ENCODE measurements around the gene GUCY1A1. TPM values are rescaled to one million over a fixed set of nuclear protein-coding genes. Genes with fewer than 3 reads are reported as not detected.

GUCY1A1 gene
- total RNA-seq, 1 experiment from 2014 or later, result 0.17 TPM

GRCh38 chr4:155761916-155762315 is 95.3 kb downstream of the GUCY1A1 start:
- no peaks in the 10 kb centered on the region for H3K9me2 ChIP-seq (ENCODE audit: insufficient read depth)
- H3K4me2 ChIP-seq, result no peak overlapping the region
- no peaks in the 10 kb centered on the region for H3K9me3 ChIP-seq (ENCODE audit: insufficient read depth, low read depth)
- H4K20me1 ChIP-seq (ENCODE audit: insufficient read depth), result no peaks in the 10 kb centered on the region
- BruUV-seq (replicated peaks), result no TSS peak
- TF ChIP-seq EZH2 (IDR thresholded peaks at IDR 0.05; ENCODE audit: low read depth) (no peak), CTCF (conservative IDR thresholded peaks at IDR 0.05) (no peak)
- H3K4me3 ChIP-seq, result no peak overlapping the region
- no peak overlapping the region for H2AFZ ChIP-seq
- no peaks in the 10 kb centered on the region for H3F3A ChIP-seq (ENCODE audit: insufficient read depth, low read depth)
- POLR2A ChIA-PET (ENCODE audit: unreplicated experiment), result no interaction called here
- H3K36me3 ChIP-seq (ENCODE audit: low read depth), result no peaks in the 10 kb centered on the region
- no peaks in the 10 kb centered on the region; the same call in 1 of the 2 replicates for H3K27me3 ChIP-seq (ENCODE audit: insufficient read depth, low read depth)
- DNase-seq, result no peak
- intact Hi-C loops (cut with micrococcal nuclease; ENCODE audit: unreplicated experiment), result no loop called here
- H3K27ac ChIP-seq, result no peak overlapping the region
- H3K79me2 ChIP-seq (ENCODE audit: low read depth), result no peaks in the 10 kb centered on the region
- CTCF ChIA-PET, result no interaction called here
- no peaks in the 10 kb centered on the region for H3K4me1 ChIP-seq (replicated peaks; ENCODE audit: insufficient read depth)

- intact Hi-C loops (cut with micrococcal nuclease; ENCODE audit: unreplicated experiment), result no loop called here
Observed at GRCh38 chr4:155762334-155762733, 95.7 kb downstream of the GUCY1A1 start.

GRCh38 chr4:155763551-155763950 is 96.9 kb downstream of the GUCY1A1 start:
- TF ChIP-seq EZH2 (IDR thresholded peaks at IDR 0.05; ENCODE audit: low read depth) (no peak), CTCF (conservative IDR thresholded peaks at IDR 0.05) (no peak)
- DNase-seq, result no peak
- Histone ChIP-seq H3K36me3 (ENCODE audit: low read depth) (no peaks in the 10 kb centered on the region), H3K9me3 (ENCODE audit: insufficient read depth, low read depth) (no peaks in the 10 kb centered on the region), H3K4me2 (no peak overlapping the region), H3K4me3 (no peak overlapping the region), H3K79me2 (ENCODE audit: low read depth) (no peaks in the 10 kb centered on the region), H3F3A (ENCODE audit: insufficient read depth, low read depth) (no peaks in the 10 kb centered on the region), H3K9me2 (ENCODE audit: insufficient read depth) (no peaks in the 10 kb centered on the region), H2AFZ (no peak overlapping the region), H4K20me1 (ENCODE audit: insufficient read depth) (no peaks in the 10 kb centered on the region), H3K27ac (no peak overlapping the region), H3K27me3 (ENCODE audit: insufficient read depth, low read depth) (no peaks in the 10 kb centered on the region; the same call in 1 of the 2 replicates), H3K4me1 (replicated peaks; ENCODE audit: insufficient read depth) (no peaks in the 10 kb centered on the region)
- ChIA-PET CTCF (no interaction called here), POLR2A (ENCODE audit: unreplicated experiment) (no interaction called here)
- intact Hi-C loops (cut with micrococcal nuclease; ENCODE audit: unreplicated experiment), result no loop called here
- BruUV-seq (replicated peaks), result no TSS peak

More at GRCh38 chr4:155762334-155762733, 95.7 kb downstream of the GUCY1A1 start:
- Histone ChIP-seq H3K36me3 (ENCODE audit: low read depth) (no peaks in the 10 kb centered on the region), H3K4me2 (no peak overlapping the region), H3F3A (ENCODE audit: insufficient read depth, low read depth) (no peaks in the 10 kb centered on the region), H4K20me1 (ENCODE audit: insufficient read depth) (no peaks in the 10 kb centered on the region), H3K27ac (no peak overlapping the region), H3K9me3 (ENCODE audit: insufficient read depth, low read depth) (no peaks in the 10 kb centered on the region), H3K4me1 (replicated peaks; ENCODE audit: insufficient read depth) (no peaks in the 10 kb centered on the region), H3K79me2 (ENCODE audit: low read depth) (no peaks in the 10 kb centered on the region), H2AFZ (no peak overlapping the region), H3K27me3 (ENCODE audit: insufficient read depth, low read depth) (no peaks in the 10 kb centered on the region; the same call in 1 of the 2 replicates), H3K9me2 (ENCODE audit: insufficient read depth) (no peaks in the 10 kb centered on the region), H3K4me3 (no peak overlapping the region)
- BruUV-seq (replicated peaks), result no TSS peak
- TF ChIP-seq EZH2 (IDR thresholded peaks at IDR 0.05; ENCODE audit: low read depth) (no peak), CTCF (conservative IDR thresholded peaks at IDR 0.05) (no peak)
- no peak for DNase-seq
- POLR2A ChIA-PET (ENCODE audit: unreplicated experiment), result no interaction called here
- CTCF ChIA-PET, result no interaction called here
